22Rv1 (cell line): Measurements from ENCODE around the gene RNF34.
"Not testable (repeated sequence)": the region's sequence is repeated elsewhere in the genome, so short reads cannot be mapped to it uniquely, and the experiment has no call there.

ENCODE experiments used
- H3K27ac ChIP-seq: fragments of 450-650 bp; 2 replicates; pipeline ENCODE4 v1.5.1; 2017
- ZFX ChIP-seq: fragments of 450-650 bp; IDR thresholded peaks from 2 replicates; pipeline ENCODE4 v1.6.1; 2017; ENCODE audit warnings: antibody characterized with exemption, borderline replicate concordance
- TF ChIP-seq, protein P1 (sequence below): fragments of 450-650 bp; IDR thresholded peaks from 2 replicates; pipeline ENCODE4 v1.5.1; 2017; ENCODE audit warnings: mild to moderate bottlenecking

RNF34 gene

DNA sequence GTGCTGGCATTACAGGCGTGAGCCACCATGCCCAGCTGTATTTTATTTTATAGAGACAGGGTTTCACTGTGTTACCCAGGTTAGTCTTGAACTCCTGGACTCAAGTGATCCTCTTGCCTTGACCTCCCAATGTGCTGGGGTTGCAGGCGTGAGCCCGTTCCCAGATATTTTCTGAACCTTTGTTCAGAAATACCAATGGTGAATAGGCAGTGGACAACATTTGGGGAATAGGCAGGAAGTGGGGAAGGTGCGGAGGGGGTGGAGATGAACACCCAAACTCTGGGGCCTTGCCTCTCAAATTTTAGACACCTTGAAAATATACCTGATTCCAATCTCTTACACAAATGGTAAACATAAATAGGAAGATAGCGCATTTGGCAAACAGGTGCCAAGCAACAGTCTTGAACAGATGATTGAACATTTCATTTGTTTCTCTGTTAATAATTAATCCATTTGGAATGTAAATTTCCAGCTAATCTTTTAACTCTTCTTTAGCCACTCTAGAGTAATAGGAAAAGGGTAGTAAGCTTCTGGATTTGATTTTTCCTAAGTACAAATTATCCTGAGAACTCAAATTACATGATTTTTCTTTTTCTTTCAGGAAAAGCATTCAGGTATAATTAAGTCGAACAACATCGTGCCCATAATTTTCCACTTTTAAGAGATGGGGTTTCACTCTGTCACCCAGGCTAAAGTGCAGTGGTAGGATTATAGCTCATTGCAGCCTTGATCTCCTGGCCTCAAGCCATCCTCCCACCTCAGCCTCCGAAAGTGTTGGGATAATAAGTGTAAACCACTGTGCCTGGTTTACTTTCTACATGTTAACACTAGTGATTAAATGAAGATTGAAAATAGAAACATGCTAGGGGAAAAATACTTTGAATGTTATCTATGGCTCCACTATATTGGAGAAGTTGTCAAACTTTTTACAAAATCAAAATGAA, 22.9 kb upstream of the RNF34 start:
- peak overlapping the region; percentile 92 for H3K27ac ChIP-seq
- no peak for TF ChIP-seq ZFX
- TF ChIP-seq, protein P1, sequence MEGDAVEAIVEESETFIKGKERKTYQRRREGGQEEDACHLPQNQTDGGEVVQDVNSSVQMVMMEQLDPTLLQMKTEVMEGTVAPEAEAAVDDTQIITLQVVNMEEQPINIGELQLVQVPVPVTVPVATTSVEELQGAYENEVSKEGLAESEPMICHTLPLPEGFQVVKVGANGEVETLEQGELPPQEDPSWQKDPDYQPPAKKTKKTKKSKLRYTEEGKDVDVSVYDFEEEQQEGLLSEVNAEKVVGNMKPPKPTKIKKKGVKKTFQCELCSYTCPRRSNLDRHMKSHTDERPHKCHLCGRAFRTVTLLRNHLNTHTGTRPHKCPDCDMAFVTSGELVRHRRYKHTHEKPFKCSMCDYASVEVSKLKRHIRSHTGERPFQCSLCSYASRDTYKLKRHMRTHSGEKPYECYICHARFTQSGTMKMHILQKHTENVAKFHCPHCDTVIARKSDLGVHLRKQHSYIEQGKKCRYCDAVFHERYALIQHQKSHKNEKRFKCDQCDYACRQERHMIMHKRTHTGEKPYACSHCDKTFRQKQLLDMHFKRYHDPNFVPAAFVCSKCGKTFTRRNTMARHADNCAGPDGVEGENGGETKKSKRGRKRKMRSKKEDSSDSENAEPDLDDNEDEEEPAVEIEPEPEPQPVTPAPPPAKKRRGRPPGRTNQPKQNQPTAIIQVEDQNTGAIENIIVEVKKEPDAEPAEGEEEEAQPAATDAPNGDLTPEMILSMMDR: no peak

DNA sequence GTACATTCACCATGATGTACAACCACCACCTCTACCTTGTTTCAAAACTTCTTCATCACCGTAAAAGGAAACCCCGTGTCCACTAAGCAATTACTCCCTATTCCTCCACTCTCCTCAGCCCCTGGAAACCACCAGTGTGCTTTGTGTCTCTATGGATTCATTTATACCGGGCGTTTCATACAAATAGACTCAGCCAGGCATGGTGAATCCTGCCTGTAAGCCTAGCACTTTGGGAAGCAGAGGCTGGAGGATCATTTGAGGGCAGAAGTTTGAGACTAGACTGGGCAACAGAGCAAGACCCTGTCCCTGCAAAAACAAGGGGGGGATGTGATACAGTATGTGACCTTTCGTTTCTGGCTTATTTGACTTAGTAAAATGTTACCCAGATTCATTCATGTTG, 21.2 kb upstream of the RNF34 start:
- TF ChIP-seq ZFX: no peak
- TF ChIP-seq, protein P1: no peak

DNA sequence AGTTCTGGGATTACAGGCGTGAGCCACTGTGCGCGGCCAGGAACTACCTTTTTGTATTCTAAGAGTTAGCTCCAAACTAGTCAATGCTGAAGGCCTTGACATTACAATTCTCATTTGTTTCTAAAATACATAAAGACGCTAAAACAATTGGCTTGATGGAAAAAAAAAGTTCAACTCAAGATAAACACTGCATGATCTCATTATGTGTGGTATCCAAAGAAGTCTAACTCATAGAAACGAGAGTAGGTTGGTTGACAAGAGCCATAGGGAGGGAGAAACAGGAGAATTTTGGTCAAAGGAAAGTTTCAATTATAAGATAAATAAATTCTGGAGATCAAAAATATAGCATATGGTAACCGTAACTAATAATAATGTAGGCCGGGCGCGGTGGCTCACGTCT, 20.0 kb upstream of the RNF34 start:
- TF ChIP-seq ZFX: no peak
- TF ChIP-seq, protein P1: no peak
- no peak overlapping the region for H3K27ac ChIP-seq

More for the DNA sequence above, 21.2 kb upstream of the RNF34 start:
- H3K27ac ChIP-seq: no peak overlapping the region

DNA sequence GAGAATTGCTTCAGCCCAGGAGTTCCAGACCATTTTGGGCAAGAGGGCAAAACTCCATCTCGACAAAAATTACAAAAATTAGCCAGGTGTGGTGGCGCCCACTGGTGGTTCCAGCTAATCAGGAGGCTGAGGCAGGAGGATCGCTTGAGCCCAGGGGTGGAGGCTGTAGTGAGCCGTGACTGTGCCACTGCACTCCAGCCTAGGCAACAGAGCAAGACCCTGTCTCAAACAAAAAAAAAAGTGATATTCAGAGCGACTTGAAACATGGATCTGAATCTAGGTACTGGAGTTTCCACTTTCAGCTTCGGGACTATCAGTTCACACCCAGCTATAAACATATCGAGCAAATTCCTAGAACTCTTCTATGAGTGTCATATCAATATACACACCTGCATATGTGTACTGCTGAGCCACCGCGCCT, 16.3 kb upstream of the RNF34 start:
- TF ChIP-seq, protein P1: peak; percentile 63
- TF ChIP-seq ZFX: no peak
- no peak overlapping the region for H3K27ac ChIP-seq

DNA sequence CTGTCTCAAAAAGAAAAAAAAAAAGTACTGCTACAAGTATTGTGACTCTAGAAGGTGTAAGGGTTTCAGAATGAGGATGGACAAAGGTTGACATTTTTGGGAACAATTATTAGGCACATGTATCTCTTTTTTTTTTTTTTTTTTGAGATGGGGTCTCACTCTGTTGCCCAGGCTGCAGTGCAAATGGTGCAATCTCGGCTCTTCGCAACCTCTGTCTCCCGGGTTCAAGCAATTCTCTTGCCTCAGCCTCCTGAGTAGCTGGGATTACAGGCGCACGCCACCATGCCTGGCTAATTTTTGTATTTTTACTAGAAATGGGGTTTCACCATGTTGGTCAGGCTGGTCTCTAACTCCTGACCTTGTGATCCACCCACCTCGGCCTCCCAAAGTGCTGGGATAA, 15.0 kb upstream of the RNF34 start:
- H3K27ac ChIP-seq: not testable (repeated sequence)

DNA sequence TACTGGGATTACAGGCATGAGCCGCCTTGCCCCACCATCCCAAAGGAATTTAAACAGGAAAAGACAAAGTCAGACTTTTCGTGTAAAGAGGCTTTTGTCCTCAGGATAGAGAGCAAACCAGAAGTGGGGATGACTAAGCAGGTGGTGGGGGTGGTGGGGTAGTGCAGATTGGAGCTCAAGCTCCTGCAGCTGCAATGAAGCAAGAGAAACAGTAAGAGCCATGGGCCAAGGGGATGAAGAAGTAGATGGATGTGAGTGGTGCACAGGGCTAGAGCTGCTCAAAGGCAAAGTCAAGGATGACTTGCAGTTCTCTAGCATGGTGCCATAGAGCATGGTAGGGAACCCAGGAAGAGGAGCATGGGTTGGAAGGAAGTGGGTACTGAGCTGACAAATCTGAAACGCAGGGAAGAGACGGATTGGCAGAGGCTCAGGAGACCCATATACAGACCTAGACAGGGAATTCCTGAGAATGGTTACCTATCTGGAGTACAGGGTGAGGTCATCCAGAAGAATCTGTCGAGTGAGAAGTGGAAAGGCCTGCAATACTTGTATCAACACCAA, 11.4 kb upstream of the RNF34 start:
- TF ChIP-seq, protein P1: no peak
- TF ChIP-seq ZFX: no peak
- no peak overlapping the region for H3K27ac ChIP-seq

DNA sequence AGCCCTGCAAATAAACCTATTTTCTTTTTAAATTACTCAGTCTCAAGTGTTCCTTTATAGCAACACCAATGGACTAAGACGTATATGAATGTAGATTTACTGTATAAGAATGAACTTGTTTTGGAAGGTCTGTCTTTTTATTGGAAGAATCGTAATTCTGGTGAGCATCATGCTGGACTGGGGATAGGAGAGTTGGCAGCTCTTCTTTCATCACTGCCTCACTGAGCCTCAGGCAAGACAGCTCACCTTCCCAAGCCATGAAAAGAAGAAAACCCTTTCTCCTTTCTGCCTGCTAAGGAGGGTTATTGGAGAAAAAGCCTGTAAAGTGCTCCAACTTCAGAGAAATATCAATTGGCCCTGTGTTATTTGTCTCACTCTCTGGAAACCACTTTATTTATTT, 9.1 kb upstream of the RNF34 start:
- no peak overlapping the region for H3K27ac ChIP-seq
- no peak for TF ChIP-seq ZFX
- TF ChIP-seq, protein P1: no peak
